ENCODE measurements around the gene NUDT22.

Gene NUDT22

GRCh38 chr11:64258946-64259532 is 33.0 kb downstream of the NUDT22 start:
- DNase-seq = no peak

- no peak for DNase-seq
These were observed 33.5 kb downstream of the NUDT22 start for GRCh38 chr11:64259533-64260067.

GRCh38 chr11:64260147-64260708 is 34.2 kb downstream of the NUDT22 start:
- DNase-seq = no peak

- no peak for DNase-seq
These were observed 35.5 kb downstream of the NUDT22 start for GRCh38 chr11:64261556-64262080.

GRCh38 chr11:64262271-64263002 is 36.4 kb downstream of the NUDT22 start:
- DNase-seq = no peak

- no peak for DNase-seq
These were observed 37.2 kb downstream of the NUDT22 start for GRCh38 chr11:64263021-64263946.

GRCh38 chr11:64263947-64264317 is 37.9 kb downstream of the NUDT22 start:
- DNase-seq = no peak

- DNase-seq = peak in 2 of 3 experiments; percentile 49 to 72
These were observed 38.3 kb downstream of the NUDT22 start for GRCh38 chr11:64264371-64264852.

- peak in 2 of 3 experiments; percentile 27 to 61 for DNase-seq
These were observed 39.4 kb downstream of the NUDT22 start for GRCh38 chr11:64265176-64266160.

GRCh38 chr11:64266339-64266738 is 40.3 kb downstream of the NUDT22 start:
- DNase-seq = no peak

GRCh38 chr11:64267207-64267945 is 41.3 kb downstream of the NUDT22 start:
- peak in 2 of 3 experiments; percentile 27 to 55 for DNase-seq

GRCh38 chr11:64268025-64268892 is 42.2 kb downstream of the NUDT22 start:
- DNase-seq = peak in 1 of 3 experiments; percentile 31

GRCh38 chr11:64268893-64269539 is 42.9 kb downstream of the NUDT22 start:
- peak in 1 of 3 experiments; percentile 63 for DNase-seq

GRCh38 chr11:64269540-64270220 is 43.6 kb downstream of the NUDT22 start:
- peak; percentile 99 to 100 (median 100) for DNase-seq

- DNase-seq = peak in 1 of 3 experiments; percentile 6
These were observed 49.1 kb downstream of the NUDT22 start for GRCh38 chr11:64275031-64275800.

GRCh38 chr11:64275841-64276240 is 49.8 kb downstream of the NUDT22 start:
- no peak for DNase-seq
